DND-41 (cell line): ENCODE results near the gene STX16.

Experiments used
- ATAC-seq: fragments of 200-7000 bp; cut with Tn5 transposase; 3 replicates; pipeline ENCODE4 v1.9.1; 2021; ENCODE audit warnings: low read depth; ENCODE audit not compliant: insufficient read depth
- DNase-seq: peaks from one replicate; pipeline ENCODE4 v3.0.0-alpha.2; 2020
- H2AFZ ChIP-seq: 2 replicates; pipeline ENCODE4 v1.6.0; 2012; ENCODE audit warnings: low read depth, low read length
- H3K27ac ChIP-seq: 2 replicates; pipeline ENCODE4 v1.5.1; 2012; ENCODE audit warnings: low read length, inconsistent platforms
- H3K27me3 ChIP-seq: fragments of 200-600 bp; sonication (generic); 2 replicates; pipeline ENCODE4 v1.6.0; 2012; ENCODE audit warnings: low read length, mild to moderate bottlenecking, inconsistent platforms; ENCODE audit not compliant: insufficient read depth, poor library complexity
- H3K36me3 ChIP-seq: 2 replicates; pipeline ENCODE4 v1.5.1; 2012; ENCODE audit warnings: low read length, inconsistent platforms; ENCODE audit not compliant: insufficient read depth
- H3K4me1 ChIP-seq: 2 replicates; pipeline ENCODE4 v1.5.1; 2012; ENCODE audit warnings: mild to moderate bottlenecking, low read length; ENCODE audit not compliant: insufficient read depth
- H3K4me2 ChIP-seq: 2 replicates; pipeline ENCODE4 v1.6.0; 2012; ENCODE audit warnings: mild to moderate bottlenecking, moderate library complexity, low read length, inconsistent platforms; ENCODE audit not compliant: insufficient read depth
- H3K4me3 ChIP-seq, 2 experiments: fragments of 200-600 bp in 1 of 2; shearing (Covaris generic) in 1 of 2; 2 replicates each; pipeline ENCODE4 v1.5.1; 2012 to 2016; ENCODE audit warnings: inconsistent platforms in 2 of 2, low read length in 2 of 2, mild to moderate bottlenecking in 2 of 2, low read depth in 1 of 2, moderate library complexity in 1 of 2
- H3K79me2 ChIP-seq: 2 replicates; pipeline ENCODE4 v1.6.0; 2012; ENCODE audit warnings: low read length, inconsistent platforms; ENCODE audit not compliant: insufficient read depth
- H3K9ac ChIP-seq: 2 replicates; pipeline ENCODE4 v1.6.0; 2012; ENCODE audit warnings: low read depth, mild to moderate bottlenecking, inconsistent platforms, low read length, moderate library complexity
- H3K9me3 ChIP-seq: 2 replicates; pipeline ENCODE4 v1.5.1; 2012; ENCODE audit warnings: low read length, moderate library complexity, mild to moderate bottlenecking, inconsistent platforms; ENCODE audit not compliant: insufficient read depth, severe bottlenecking
- H4K20me1 ChIP-seq: 2 replicates; pipeline ENCODE4 v1.6.0; 2012; ENCODE audit warnings: low read length; ENCODE audit not compliant: insufficient read depth
- EZH2 ChIP-seq: IDR thresholded peaks from 3 replicates; pipeline ENCODE4 v1.6.1; 2012; ENCODE audit warnings: borderline replicate concordance, low read depth, mild to moderate bottlenecking, moderate library complexity, low read length, inconsistent platforms; ENCODE audit not compliant: severe bottlenecking
- TF ChIP-seq, protein P1 (sequence below): IDR thresholded peaks from 2 replicates; pipeline ENCODE4 v1.5.1; 2012; ENCODE audit warnings: borderline replicate concordance, low read length, moderate library complexity, mild to moderate bottlenecking; ENCODE audit not compliant: poor library complexity, severe bottlenecking; ENCODE audit errors: extremely low read depth

Gene STX16

DNA sequence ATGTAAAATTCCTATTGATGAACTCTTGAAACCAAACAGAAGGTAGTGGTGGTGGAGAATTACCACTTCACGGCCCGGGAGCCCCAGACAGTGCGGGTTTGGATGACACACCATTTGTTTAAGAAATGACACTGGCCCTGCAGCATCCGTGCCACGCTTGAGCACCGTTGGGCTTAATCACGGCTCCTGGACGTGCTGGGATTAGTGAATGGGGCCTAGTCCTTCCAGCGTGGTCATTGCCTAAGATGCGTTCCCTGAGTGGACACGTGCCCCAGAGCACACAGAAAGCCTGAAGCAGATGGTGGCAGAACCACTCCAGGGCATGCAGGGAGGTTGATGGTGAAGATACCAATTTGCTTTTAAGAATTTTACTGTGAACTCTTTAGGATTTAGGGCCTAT, 14.5 kb downstream of the STX16 start:
- peaks cover 75% of the 10 kb centered on the region for H3K79me2 ChIP-seq
- no peak overlapping the region for H3K4me3 ChIP-seq
- H3K9me3 ChIP-seq: no peaks in the 10 kb centered on the region
- no peak for TF ChIP-seq EZH2
- TF ChIP-seq, protein P1, sequence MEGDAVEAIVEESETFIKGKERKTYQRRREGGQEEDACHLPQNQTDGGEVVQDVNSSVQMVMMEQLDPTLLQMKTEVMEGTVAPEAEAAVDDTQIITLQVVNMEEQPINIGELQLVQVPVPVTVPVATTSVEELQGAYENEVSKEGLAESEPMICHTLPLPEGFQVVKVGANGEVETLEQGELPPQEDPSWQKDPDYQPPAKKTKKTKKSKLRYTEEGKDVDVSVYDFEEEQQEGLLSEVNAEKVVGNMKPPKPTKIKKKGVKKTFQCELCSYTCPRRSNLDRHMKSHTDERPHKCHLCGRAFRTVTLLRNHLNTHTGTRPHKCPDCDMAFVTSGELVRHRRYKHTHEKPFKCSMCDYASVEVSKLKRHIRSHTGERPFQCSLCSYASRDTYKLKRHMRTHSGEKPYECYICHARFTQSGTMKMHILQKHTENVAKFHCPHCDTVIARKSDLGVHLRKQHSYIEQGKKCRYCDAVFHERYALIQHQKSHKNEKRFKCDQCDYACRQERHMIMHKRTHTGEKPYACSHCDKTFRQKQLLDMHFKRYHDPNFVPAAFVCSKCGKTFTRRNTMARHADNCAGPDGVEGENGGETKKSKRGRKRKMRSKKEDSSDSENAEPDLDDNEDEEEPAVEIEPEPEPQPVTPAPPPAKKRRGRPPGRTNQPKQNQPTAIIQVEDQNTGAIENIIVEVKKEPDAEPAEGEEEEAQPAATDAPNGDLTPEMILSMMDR: no peak
- peaks cover 66% of the 10 kb centered on the region for H3K36me3 ChIP-seq
- H3K4me1 ChIP-seq: 0 out of 2 replicates have a peak, but pooled peaks cover 4% of the 10 kb centered on the region
- no peak for ATAC-seq
- no peaks in the 10 kb centered on the region for H3K27me3 ChIP-seq
- no peak overlapping the region for H3K9ac ChIP-seq
- no peak for DNase-seq
- no peak overlapping the region for H3K27ac ChIP-seq
- no peak overlapping the region for H2AFZ ChIP-seq
- H4K20me1 ChIP-seq: peaks cover 40% of the 10 kb centered on the region
- H3K4me2 ChIP-seq: no peak overlapping the region

DNA sequence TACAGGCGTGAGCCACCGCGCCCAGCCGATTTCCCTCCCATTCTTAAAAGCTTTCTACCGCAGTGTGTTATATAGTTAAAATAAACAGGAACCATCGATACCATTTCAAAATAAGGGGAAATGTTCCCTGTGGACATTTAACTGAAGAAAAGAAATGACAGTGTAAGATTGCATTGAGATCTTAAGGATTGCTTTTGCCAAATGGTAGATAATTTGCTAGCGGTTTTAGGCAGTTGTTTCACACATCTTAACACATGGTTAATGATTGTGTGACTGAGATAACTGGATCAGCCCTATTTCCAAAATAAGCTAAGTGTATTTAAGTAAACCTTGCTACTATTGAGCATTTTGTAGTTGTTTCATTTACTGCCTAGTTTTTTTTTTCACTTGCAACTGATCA, 15.6 kb downstream of the STX16 start:
- peaks cover 64% of the 10 kb centered on the region for H3K36me3 ChIP-seq
- H3K79me2 ChIP-seq: peaks cover 64% of the 10 kb centered on the region

DNA sequence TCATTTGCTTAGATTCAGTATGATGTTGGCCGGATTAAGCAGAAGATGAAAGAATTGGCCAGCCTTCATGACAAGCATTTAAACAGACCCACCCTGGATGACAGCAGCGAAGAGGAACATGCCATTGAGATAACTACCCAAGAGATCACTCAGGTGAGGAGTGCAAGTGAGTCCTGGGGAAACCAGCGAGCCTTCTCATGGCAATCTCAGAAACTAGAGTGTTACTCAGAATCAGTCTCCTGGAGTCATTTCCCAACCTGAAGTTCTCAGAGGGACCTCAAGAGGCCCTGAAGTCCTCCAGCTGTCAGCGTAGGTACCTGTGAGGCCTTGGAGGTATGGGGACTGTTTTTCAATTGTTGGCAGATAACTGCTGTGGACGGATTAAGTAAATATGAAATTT, 16.9 kb downstream of the STX16 start:
- Histone ChIP-seq H3K4me3 (no peak overlapping the region), H2AFZ (no peak overlapping the region), H3K36me3 (peaks cover 70% of the 10 kb centered on the region), H4K20me1 (peaks cover 26% of the 10 kb centered on the region), H3K9ac (no peak overlapping the region), H3K27ac (no peak overlapping the region), H3K27me3 (no peaks in the 10 kb centered on the region), H3K9me3 (no peaks in the 10 kb centered on the region), H3K4me1 (no peaks in the 10 kb centered on the region), H3K4me2 (no peak overlapping the region), H3K79me2 (peaks cover 53% of the 10 kb centered on the region)
- DNase-seq: no peak
- ATAC-seq: no peak
- no peak for TF ChIP-seq EZH2
- TF ChIP-seq, protein P1: no peak

More for the DNA sequence above, 15.6 kb downstream of the STX16 start:
- Histone ChIP-seq H3K4me1 (0 out of 2 replicates have a peak, but pooled peaks cover under 1% of the 10 kb centered on the region), H3K27ac (no peak overlapping the region), H3K9me3 (no peaks in the 10 kb centered on the region), H2AFZ (no peak overlapping the region), H3K4me2 (no peak overlapping the region), H4K20me1 (peaks cover 30% of the 10 kb centered on the region), H3K4me3 (no peak overlapping the region), H3K27me3 (no peaks in the 10 kb centered on the region), H3K9ac (no peak overlapping the region)
- DNase-seq: no peak
- TF ChIP-seq EZH2: no peak
- TF ChIP-seq, protein P1: no peak
- no peak for ATAC-seq

DNA sequence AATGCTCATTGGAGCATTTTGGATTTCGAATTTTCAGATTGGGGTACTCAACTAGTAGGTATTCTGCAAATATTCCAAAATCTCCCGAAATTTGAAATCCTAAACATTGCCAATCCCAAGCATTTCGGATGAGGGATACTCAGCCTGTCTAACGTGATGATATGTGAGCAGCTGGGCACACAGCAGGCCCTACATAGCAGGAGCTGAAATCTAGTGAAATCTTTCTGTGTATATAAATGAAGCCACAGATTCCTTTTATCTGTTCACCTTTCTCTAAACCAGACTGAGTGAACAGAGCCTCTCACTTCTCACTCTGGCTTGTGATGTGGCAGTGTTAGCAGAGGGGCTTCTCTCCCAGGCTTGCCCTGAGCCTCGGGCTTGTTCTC, 17.8 kb downstream of the STX16 start:
- H3K4me3 ChIP-seq: no peak overlapping the region
- no peak overlapping the region for H3K4me2 ChIP-seq
- no peaks in the 10 kb centered on the region for H3K4me1 ChIP-seq
- no peak overlapping the region for H3K27ac ChIP-seq
- ATAC-seq (no peak), DNase-seq (no peak)
- H3K9ac ChIP-seq: no peak overlapping the region
- H2AFZ ChIP-seq: no peak overlapping the region
- no peaks in the 10 kb centered on the region for H3K9me3 ChIP-seq
- TF ChIP-seq, protein P1: no peak
- no peak for TF ChIP-seq EZH2
- H3K36me3 ChIP-seq: peaks cover 73% of the 10 kb centered on the region
- H3K79me2 ChIP-seq: peaks cover 44% of the 10 kb centered on the region
- peaks cover 23% of the 10 kb centered on the region for H4K20me1 ChIP-seq
- no peaks in the 10 kb centered on the region for H3K27me3 ChIP-seq
